Measurements from ENCODE around the gene CSTPP1.
"Not testable (repeated sequence)": the region's sequence is repeated elsewhere in the genome, so short reads cannot be mapped to it uniquely, and the experiment has no call there.

DNA sequence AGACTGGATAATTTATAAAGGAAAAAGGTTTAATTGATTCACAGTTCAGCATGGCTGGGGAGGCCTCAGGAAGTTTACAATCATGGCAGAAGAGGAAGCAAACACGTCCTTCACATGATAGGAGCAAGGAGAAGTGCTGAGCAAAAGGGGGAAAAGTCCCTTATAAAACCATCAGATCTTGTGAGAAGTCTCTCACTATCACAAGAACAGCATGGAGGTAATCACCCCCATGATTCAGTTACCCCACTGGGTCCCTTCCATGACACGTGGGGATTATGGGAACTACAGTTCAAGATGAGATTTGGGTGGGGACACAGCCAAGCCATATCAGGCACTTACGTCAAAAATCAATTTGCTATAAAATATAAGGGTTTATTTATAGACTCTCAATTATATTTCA is 25.3 kb downstream of the CSTPP1 start:
- TF ChIP-seq, protein P1, sequence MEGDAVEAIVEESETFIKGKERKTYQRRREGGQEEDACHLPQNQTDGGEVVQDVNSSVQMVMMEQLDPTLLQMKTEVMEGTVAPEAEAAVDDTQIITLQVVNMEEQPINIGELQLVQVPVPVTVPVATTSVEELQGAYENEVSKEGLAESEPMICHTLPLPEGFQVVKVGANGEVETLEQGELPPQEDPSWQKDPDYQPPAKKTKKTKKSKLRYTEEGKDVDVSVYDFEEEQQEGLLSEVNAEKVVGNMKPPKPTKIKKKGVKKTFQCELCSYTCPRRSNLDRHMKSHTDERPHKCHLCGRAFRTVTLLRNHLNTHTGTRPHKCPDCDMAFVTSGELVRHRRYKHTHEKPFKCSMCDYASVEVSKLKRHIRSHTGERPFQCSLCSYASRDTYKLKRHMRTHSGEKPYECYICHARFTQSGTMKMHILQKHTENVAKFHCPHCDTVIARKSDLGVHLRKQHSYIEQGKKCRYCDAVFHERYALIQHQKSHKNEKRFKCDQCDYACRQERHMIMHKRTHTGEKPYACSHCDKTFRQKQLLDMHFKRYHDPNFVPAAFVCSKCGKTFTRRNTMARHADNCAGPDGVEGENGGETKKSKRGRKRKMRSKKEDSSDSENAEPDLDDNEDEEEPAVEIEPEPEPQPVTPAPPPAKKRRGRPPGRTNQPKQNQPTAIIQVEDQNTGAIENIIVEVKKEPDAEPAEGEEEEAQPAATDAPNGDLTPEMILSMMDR (IDR thresholded peaks at IDR 0.05) = not testable (repeated sequence)
- not testable (repeated sequence) for TF ChIP-seq POLR2A, EP300 (IDR thresholded peaks at IDR 0.05)

Measured in stomach (tissue), 4 donors.